ENCODE measurements around the gene PPP1R9B.
A peak's percentile ranks its signal among the peaks of the same experiment; 100 is the strongest.

The PPP1R9B gene

DNA sequence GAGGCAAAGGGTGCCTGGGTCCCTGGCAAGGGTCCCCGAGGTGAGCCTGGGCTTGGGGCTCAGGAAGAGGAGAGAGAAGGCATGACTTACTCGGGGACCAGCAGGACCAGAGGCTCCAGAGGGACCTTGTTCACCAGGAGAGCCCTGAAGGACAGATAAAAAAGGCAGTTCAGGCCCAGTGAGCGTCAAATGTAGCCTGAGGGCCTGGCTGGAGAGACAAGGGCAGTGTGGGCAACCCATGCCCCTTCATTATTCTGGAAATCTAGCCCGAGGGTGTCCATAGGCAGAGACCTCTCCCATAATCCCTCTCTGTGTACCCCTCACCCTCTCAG, 36.9 kb upstream of the PPP1R9B start:
- no peak for DNase-seq (ENCODE audit: low spot score)

- no peak for DNase-seq (ENCODE audit: low spot score)
Measured at GRCh38 chr17:50186661-50187393, 36.4 kb upstream of the PPP1R9B start.

- no peak for DNase-seq (ENCODE audit: low spot score)
Measured at GRCh38 chr17:50185631-50186471, 35.4 kb upstream of the PPP1R9B start.

DNA sequence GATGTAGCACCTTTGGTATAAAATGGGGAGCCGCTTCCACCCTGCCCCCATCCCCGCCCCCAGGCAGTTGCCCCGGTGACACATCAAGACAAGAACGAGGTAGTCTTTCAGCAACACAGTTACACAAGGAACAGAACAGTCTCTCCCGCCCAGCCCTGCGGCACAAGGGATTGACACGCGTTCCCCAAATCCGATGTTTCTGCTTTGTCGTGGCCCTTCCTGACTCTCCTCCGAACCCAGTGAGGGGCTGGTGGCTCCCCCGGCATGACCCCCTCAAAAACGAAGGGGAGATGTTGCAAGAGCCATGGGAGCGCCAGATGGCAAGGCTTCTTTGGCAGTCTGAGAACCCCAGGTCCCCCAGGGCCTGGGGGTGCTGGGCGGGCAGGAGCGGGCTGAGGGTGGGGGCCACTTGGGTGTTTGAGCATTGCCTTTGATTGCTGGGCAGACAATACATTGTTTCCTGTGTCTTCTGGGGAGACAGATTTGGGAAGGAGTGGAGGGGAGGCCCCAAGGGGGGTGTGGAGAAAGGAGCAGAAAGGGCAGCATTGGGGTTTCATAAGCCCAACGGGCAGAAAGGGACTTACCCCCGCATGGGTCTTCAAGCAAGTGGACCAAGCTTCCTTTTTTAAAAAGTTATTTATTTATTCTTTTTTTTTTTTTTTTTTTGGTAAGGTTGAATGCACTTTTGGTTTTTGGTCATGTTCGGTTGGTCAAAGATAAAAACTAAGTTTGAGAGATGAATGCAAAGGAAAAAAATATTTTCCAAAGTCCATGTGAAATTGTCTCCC, 34.3 kb upstream of the PPP1R9B start:
- DNase-seq (ENCODE audit: low spot score), result no peak

DNA sequence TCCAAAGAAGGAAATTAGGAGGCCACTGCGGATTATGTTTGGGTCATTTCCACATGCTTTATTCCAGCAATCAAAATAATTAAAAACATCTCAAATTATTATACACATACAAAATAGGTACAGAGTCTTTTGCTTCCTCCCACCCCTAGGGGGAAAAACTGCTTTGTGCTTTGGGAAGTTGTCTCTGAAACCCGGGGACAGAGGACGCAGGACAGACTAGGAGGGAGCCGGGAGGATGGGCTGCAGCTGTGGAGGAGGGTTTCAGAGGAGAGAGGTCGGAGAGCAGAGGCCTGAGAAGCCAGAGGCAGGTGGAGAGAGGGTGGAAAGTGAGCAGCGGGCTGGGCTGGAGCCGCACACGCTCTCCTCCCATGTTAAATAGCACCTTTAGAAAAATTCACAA, 33.6 kb upstream of the PPP1R9B start:
- DNase-seq (ENCODE audit: low spot score), result no peak

GRCh38 chr17:50183421-50183994, 33.0 kb upstream of the PPP1R9B start:
- DNase-seq (ENCODE audit: low spot score), result no peak

GRCh38 chr17:50182783-50183420, 32.4 kb upstream of the PPP1R9B start:
- no peak for DNase-seq (ENCODE audit: low spot score)

DNA sequence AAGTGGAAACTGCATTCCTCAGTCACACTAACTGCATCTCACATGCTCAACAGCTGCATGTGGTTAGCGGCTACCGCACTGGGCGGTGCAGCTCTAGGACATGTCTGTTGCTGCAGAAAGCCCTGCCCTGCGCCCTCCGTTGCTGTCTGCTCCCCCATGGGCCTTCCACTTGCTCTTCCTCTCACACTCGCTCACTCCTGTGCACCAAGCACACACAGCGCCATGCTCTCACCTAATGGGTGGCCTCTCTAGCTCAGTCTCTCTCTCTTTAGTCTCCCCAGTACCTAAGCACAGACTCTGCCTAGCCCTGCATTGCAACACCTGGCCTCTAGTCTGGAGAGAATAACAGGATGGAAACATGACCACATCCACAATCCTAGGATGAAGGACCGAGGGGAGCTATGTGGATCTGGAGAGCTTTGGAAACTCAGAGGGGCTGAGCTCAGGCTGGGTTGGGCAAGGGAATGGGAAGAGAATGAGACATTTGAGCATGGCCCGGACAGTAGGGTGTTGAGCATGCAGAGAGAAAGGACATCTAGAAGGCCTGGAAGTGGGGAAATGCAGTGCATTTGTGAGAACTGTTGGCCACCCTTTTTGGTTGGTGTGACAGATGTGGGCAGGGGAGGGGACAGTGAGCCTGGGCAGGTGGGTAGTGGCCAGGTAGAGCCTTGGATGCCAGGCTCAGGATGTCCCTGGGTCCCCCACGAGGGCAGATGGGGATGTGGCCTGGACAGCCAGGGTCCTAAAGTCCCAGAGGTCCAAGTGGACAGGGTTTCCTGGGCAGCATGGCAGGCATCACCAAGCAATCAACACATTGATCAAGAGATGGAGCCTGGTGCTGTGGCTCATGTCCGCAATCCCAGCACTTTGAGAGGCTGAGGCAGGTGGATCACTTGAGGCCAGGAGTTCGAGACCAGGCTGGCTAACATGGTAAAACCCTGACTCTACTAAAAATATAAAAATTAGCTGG, 31.4 kb upstream of the PPP1R9B start:
- DNase-seq (ENCODE audit: low spot score), result no peak

DNA sequence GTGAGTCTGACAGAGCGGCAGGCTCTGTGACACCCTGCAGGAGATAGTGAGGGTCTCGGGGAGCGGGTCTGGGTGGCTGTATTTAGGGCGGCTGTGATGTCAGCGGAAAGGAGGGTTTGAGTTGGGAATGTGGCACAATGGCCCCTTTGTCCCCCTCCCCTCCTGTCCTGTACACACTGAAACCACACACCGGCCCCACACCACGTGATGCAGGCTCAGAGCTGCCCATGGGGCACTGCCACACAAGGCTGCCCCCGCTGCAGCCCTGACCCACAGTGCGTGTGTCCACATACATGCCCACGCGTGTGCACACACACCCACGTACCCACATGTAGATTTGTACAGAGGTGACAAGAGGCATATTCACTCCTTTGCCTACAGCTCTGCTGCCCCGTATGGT, 30.7 kb upstream of the PPP1R9B start:
- no peak for DNase-seq (ENCODE audit: low spot score)

DNA sequence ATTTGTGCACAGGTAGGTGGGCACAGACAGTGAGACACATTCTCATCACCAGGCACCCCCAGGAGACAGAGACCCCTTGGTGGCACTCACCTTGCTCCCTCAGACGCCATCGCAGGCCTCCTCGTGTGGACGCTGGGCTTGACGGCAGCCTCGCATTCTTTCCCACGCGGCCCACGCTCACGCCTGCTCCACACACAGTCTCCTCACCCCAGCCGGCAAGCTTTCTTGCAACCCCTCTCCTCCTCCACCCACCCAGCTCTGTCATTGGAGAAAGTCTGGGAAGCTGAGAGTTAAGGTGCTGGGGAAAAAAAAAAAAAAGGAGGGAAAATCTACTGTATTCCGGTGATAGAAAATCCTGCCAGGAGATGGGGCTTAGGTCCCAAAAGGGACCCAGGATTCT, 30.1 kb upstream of the PPP1R9B start:
- DNase-seq (ENCODE audit: low spot score), result no peak

- no peak for DNase-seq (ENCODE audit: low spot score)
Measured at GRCh38 chr17:50180111-50180510, 29.6 kb upstream of the PPP1R9B start.

DNA sequence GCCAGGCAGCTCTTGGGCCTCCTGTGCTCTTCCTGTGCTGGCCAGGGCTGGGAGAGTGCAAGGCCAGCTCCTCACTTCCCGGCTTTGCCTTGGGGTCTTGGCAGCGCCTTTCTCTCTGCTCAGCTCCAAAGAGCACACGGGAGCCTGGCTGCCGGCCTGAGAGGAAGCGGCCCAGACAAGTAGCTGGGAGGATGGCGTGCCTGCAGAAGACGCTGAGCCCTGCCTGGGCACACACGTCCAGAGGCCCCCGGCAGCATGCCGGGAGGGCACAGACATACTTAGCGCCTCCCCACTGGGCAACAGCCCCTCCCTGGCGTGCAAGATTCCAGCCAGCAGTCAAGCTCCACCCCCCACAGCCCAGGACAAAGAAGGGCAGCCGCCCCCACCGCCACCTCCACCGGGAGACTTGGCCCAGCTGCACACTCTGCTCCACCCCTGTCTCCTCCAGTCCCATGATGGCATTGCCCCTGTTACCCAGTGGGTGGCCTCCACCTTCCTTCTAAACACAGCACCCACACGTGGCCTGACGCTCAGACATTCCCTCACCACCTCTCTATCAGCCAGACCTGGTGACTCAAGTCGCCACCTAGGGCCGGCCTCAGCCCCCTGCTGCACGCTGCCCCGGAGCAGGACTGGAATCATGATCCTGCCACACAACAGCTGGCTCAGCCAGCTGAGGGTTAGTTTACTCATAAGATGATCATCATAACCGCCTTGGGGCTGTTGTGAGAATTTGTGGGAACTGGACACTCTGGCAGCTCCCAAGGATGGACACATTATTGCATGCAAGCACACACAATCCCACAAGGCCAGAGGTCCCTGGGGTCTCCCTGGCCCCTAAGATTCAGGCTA, 27.7 kb upstream of the PPP1R9B start:
- DNase-seq (ENCODE audit: low spot score), result peak; percentile 99

DNA sequence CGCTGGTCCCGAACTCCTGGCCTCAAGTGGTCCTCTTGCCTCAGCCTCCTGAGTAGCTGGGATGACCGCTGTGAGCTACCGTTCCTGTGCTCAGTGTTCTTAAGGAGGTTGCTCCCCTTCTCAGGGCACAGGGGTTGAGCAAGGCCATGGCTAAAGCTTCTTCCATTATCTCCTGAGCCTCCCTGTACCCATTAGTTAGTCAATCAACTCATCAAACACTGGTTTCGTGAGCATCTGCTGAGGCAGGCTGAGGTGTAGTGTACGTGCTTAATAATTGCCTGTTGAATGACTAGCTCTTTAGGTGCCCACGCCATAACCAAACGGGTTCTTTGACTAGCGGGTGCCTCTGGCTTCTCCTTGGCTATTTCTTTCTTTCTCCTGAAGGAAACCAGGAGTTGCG, 27.0 kb upstream of the PPP1R9B start:
- DNase-seq (ENCODE audit: low spot score), result peak; percentile 17

DNA sequence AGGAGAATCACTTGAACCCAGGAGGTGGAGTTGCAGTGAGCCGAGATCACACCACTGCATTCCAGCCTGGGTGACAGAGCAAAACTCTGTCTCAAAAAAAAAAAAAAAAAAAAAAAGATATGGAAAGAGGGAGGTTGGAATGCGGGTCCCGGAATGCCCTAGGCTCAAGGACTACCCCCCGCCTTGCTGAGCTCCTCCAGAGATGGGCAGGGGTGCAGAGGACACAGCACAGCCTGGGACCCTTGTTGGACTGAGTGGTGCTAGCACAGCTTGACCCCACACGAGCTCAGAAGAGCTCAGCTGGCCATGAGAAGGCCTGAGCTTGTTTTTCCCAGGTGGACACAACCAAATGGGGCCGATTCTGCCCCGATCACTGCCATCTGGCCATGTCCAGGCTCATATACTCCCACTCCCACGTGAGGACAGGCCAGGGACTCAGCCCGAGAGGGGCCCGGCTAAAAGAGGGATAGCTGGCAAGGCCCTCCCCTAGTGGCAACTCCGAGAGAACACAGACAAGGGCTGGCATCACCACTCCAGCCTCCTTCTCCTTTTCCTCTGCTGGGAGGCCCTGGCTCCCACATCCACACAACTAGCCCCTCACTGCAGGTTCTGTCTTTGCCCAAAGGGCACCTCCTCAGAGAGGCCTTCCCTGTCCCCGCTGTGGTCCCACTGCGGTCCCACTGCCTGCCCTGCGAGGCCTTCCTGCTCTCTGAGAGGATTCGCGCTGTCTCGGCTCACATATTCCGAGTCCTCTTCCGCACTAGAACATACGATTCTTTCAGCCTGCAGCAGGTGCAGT, 26.3 kb upstream of the PPP1R9B start:
- DNase-seq (ENCODE audit: low spot score), result no peak

DNA sequence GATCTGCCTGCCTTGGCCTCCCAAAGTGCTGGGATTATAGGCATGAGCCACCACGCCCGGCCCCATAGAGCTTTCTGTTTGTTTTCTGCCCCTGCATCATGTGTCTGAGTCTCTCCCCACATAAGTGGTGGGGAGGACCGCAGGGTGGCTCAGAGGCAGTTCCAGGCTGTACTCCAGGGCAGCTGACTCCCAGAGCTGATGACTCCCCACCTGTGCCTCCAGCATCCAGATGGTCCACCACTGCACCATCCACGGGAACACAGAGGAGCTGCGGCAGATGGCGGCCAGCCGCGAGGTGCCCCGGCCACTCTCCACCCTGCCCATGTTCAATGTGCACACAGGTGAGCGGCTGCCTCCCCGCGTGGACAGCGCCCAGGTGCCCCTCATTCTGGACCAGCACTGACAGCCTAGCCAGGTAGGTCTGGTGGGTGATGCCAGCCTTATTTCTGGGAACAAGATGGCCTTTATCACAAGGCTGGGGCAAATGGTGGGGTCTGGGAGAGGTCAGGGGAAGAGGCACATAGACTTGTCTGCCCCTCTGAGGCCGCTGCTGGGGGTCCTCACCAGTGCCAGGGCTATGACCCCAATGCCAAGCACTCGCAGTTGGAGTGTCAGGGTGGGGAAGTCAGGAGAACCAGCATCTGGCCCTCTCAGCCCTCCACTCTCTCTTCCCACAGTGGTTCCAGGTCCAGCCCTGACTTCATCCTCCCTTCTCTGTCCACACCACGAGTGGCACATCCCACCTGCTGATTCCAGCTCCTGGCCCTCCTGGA, 24.7 kb upstream of the PPP1R9B start:
- no peak for DNase-seq (ENCODE audit: low spot score)

- no peak for DNase-seq (ENCODE audit: low spot score)
Measured at GRCh38 chr17:50174444-50174843, 24.0 kb upstream of the PPP1R9B start.

DNA sequence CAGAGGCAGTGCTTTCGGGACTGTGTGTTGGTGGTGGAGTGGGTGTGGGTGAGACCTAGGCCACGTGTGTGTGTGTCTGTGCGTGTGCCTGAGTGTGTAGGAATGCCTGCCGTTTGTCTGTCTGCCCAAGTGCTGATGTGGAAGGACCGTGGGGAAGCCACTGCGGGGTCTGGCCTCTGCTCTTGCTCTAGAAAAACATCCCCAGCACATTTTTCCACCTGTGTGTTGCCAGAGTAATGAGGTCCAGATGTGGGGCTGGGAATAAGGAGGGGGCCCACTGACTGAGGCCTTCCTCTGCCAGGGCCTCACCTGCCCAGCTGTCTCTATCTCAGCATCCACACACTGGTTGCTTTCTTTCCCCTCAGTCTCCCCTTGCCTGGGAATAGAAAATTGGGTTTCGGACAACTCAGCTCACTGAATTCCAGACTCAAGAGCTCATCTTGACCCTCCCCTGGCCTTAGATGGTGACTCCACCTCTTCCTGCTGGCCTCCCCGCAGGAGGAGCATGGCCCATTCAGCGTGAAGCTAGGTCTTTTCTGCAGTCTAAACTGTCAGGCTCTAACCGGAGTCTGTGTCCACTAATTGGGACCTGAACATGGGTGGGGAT, 23.0 kb upstream of the PPP1R9B start:
- DNase-seq (ENCODE audit: low spot score), result peak; percentile 71

DNA sequence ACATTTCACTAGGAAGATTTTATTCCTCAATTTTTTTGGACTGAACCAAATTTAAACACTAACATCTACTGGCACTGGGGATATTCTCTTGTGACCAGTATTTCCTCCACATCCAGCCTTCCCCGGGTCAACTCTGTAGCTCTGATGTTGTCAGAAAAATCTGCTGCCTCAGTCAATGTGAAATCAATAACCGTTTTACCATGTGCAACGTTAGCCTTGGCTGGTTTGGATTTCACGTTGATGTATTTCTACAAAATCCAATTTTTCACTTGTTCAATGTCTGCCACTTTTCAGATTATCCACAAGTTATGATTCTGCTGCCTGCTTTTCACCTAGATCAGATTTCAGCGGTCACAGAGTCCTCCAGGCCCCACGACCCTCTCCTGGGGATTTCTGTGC, 22.5 kb upstream of the PPP1R9B start:
- DNase-seq (ENCODE audit: low spot score), result no peak
